HG02763 (cell line): ENCODE results near the gene PLA2G4E.

Source experiments
- ATAC-seq: cut with Tn5 transposase; IDR thresholded peaks from one replicate; pipeline ENCODE4 v1.9.1; 2021; ENCODE audit warnings: mild to moderate bottlenecking, moderate library complexity; ENCODE audit not compliant: unreplicated experiment

The PLA2G4E gene, protein sequence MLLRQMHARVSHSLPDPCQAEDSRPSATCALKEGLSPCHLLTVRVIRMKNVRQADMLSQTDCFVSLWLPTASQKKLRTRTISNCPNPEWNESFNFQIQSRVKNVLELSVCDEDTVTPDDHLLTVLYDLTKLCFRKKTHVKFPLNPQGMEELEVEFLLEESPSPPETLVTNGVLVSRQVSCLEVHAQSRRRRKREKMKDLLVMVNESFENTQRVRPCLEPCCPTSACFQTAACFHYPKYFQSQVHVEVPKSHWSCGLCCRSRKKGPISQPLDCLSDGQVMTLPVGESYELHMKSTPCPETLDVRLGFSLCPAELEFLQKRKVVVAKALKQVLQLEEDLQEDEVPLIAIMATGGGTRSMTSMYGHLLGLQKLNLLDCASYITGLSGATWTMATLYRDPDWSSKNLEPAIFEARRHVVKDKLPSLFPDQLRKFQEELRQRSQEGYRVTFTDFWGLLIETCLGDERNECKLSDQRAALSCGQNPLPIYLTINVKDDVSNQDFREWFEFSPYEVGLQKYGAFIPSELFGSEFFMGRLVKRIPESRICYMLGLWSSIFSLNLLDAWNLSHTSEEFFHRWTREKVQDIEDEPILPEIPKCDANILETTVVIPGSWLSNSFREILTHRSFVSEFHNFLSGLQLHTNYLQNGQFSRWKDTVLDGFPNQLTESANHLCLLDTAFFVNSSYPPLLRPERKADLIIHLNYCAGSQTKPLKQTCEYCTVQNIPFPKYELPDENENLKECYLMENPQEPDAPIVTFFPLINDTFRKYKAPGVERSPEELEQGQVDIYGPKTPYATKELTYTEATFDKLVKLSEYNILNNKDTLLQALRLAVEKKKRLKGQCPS

DNA sequence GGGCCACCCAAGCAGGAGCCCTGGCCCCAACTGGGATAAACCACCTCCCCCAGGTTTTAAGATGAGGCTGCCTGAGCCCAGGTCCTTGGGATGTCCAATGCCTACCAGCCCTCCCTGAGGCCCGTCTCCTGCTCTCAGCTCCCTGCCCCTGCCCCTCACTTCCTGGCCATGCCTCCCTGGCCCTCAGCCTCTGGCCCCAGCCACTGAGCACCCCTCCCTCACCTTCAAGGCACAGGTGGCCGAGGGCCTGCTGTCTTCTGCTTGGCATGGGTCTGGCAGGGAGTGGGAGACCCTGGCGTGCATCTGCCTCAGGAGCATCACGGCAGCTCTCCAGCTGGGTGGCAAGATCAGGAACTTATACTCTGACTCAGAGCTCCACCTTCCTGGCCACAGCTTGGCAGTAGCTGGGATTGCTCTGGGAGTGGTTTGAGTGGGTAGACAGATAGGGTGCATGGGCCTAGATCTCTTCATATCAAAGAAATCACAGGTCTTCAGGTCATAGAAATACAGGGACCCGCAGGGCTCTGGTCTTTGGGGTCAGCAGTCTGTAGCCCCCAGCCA, at the start of gene PLA2G4E:
TSS of gene PLA2G4E (minus strand) at position 330 of the 561 bp plus-strand sequence. CDS start at position 318, 12 bp downstream.
- ATAC-seq: no peak

DNA sequence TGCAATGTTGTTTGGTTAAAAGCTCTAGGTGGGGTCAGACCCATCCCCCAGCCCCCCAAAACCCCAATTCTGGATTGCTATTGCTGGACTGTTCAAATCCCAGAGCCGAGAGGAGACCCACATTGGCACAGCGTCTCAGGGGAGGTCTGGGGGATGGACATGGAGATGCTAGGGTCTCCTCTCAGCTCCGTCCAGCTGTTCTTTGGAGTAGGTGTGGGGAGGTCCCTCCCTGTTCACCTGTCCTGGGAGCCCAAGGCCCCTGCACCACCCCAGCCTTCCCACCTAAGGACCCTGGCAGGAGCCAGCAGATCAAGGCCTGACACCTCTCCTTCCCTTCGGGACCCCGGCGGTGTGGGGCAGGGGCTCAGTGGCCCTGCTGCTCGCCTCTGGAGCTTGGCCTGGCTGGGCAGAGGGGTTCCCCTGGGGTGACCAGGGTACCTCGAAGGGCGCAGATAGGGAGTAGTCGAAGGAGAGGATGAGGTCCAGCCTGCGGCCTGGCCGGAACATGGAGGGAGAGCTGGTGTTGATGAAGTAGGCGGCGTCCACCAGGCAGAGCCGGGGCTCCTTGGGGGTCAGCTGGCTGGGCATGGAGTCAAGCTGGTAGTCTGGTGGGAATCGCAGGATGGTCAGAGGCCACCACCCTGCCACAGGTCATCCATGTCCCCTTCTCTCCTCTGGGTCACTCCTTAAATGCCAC, 49.6 kb upstream of the PLA2G4E start:
- ATAC-seq: no peak

DNA sequence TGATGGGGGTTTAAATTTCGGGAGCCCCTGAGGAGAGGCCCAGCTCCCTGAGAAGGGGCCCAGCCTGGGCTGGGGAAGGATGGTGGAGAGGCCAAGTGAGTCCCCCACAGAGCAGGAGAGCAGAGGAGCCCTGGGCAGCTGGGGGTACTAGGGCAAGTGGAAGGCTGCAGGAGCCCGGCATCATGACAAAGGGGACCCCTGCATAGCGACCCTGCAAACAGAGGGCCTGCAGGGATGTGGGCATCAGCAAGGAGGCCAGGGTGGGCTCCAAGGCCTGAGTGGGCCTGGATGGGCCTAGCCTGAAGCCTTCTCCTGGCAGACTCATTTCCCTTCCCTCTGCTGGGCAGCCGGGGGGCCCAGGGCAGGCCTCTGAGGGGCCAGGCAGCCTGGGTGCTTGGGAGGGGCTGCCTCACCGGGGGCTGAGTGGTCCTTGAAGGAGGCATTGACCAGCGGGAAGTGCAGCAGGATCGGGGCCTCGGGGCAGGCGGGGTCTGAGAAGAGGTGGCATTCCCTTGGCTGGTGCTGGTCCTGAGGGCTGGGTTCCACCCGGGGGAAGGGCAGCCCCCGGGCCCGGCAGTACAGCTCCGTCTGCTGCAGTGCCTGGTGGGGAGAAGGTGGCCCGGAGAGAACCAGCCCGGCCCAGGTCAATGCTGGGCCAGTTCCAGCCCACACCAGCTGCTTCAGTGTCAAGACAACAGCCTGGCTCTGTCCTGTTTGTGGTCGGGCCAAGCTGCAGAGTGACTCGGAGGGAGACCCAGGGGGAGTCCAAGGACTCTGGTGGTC, 48.8 kb upstream of the PLA2G4E start:
- ATAC-seq: no peak

DNA sequence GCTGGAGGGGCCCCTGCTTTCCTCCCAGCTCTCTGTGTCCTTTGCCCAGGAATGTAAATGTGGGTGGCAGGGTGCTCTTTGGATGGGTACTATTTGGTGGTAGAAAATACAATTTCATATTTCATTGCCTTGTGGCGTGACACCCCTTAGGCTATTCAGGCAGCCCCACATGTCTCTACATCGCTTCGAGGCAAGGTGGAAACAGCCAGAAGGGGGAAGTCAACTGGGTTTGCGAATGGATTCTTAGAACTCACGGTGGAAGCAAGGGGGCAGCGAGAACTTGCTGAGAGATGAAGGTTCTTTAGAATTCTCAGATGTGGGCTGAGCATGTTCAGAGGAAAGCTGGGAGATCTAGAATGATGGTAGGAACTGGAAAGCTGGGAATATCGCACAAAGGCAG, 48.2 kb upstream of the PLA2G4E start:
- ATAC-seq: no peak

DNA sequence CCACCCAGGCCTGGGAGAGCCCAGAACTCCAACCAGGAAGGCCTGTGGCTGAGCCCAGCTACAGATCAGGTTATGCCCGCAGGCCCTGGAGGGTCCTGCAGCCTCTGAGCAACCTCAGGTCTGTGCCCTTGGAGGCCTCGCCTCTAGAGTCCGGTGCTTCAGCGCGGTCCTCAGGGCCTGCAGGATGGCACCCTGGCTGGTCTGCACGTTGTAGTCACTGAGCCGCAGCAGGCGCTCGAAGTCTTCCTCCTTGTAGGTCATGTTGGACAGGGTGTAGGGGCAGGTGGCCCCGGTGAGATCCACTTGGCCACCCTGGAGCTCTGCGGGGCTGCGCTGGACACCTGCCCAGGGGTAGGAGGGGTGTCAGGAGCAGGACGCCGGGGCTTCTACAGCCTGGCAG, 47.8 kb upstream of the PLA2G4E start:
- no peak for ATAC-seq

DNA sequence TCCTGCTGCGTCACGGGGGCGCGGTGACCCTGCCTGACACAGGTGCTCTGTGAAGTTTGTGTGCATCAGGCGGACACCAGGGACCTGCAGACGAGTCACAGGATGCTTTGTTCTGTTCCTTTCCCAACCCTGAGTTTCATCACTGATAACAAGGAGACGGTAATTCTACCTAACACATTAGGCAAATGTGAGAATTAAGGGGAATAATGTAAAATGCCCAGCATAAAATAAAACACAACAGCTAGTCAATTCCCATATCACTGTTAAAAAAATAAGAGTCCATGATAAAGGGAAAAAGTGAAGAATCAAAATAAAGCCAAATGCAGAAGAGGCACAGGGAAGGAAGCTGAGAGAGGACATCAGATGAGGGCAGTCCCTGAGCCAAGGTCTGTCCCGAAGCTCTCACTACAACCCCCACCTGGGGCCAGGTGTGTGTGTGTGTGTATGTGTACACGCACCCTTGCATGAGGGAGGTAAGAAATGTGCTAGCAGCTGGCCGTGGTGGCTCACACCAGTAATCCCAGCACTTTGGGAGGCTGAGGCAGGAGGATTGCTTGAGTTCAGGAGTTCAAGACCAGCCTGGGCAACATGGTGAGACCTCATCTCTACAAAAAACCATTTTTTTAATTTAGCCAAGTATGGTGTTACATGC, 46.0 kb upstream of the PLA2G4E start:
- no peak for ATAC-seq

DNA sequence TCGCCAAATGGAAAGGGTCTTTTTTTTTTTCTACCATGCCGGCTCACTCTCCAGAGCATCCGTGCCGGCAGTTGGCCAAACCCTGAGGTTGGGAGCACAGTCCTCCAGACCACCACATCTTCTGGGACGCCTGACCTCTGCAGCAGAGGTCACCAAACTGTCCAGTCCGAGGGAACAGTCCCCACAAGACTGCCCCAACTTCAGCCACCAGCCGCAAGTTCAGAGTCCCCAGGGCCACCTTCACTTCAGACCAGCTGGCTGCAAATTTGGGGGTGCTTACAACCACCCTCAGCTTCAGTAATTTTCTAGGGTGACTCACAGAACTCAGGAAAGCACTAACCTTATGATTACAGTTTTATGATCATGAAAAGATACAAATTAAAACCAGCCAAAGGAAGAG, 44.6 kb upstream of the PLA2G4E start:
- ATAC-seq: no peak

DNA sequence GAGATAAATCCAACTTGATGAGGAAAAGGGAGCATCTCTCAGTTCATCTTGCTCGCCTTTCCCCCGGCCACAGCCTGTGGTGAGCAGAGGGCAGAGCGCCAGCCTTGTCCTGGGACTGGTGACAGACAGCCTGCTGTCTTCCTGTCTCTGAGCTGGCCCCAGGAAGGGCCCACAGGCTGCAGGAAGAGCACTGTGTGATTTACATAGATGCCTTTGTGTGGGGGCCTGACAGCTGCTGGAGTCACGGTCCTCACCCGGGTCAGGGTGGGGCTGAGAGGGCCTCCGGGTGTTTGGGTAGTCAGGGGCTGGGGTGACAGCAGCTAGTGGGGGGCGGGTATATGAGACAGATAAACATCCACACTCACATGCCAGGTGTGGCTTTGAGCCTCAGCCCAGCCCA, 44.2 kb upstream of the PLA2G4E start:
- ATAC-seq: no peak

DNA sequence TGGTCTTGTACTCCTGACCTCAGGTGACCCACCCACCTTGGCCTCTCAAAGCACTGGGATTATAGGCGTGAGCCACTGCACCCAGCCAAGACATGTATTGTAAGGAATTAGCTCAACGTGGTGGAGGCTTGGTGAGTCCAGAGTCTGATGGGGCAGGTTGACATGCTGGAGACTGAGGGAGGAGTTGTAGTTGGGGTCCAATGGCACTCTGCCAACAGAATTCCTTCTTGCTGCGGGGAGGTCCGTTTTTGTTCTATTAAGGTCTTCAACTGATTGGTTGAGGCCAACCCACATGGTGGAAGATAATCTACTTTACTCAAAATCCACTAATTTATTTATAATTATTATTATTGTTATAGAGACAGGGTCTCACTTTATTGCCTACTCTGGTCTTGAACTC, 43.4 kb upstream of the PLA2G4E start:
- ATAC-seq: no peak

DNA sequence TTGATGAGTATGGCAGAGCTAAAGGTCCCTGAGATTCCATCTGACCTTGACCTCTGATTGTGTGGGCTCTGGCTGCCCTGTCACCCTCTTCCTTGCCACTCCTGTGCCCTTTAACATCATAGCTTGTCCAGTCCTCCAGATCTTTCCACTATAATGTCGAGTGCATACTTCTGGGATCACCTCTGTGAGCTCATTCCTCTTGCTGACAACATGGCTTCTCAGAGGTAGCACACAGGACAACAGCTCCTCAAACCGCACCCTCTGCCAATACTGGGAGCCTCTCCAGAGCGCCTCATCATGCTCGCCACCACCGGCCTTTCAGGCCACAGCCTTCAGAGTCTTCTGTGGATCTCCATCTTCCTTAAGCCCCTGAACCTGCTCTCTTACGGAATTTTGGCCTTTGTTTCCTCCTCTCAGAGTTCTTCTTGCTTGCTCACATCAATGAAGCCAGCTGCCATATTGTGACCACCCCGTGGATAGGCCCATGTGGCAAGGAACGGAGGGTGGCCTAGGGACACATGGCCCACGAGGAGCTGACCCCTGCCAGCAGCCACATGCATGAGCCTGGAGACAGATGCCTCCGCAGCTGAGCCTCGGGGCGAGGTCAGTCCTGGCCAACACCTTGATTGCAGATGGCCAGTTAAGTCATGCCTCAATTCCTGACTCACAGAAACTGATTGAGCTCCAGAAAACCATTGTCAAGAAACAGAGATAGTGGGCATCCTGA, 42.4 kb upstream of the PLA2G4E start:
- no peak for ATAC-seq

DNA sequence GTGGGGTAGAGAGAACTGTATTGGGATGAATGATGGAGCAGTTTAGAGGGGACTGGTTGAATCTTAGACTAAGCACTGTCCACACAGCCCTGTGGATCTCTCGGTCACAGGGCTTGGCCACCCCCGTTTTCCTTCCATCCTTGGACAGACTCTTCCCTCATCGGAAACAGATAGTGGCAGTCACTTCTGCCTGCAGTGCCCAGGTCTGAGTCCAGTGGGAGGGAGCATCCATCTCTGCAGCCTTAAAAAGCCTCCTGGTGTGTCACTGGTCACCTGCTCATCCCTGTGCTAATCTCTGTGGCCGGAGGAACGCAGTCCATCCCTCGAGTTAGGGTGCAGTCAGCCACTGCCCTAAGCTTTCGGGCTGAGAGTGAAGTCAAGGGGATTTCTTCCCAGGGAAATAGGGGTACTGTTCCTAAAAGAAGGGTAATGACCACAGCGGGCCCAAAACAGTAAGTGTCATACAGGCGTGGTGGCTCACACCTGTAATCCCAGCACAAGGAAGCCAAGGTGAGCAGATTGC, 41.5 kb upstream of the PLA2G4E start:
- ATAC-seq: no peak

DNA sequence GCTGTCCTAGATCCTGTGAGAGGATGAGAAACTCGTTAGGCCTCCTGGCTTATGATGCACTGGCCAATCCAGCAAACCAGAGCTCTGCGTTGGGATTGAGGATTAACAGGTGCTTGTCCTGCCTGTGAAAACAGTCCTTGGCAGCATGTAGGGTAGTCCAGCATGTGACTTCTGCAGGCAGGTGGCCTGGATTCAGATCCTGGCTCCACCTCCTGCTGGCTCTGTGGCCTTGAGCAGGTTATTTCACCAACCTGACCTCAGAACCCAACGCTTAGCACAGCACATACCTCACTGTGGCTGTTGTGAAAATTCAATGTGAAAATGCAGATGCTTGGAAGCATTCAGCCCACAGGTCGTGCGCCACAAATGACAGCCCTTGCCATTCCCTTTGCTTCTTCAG, 40.0 kb upstream of the PLA2G4E start:
- no peak for ATAC-seq

DNA sequence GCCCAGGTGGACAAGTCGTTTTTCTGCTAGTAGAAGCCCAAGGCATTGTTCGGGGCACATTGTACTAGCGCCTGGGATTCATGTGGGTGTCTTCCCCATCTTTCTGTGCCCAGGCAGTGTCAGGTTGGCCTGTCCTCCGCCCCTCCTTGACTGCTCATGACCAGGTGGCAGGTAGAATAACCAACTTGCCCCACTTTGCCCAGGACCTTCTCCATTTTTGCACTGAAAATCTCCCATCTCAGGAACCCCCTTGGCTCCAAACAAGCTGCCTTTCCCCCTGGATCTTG, 39.6 kb upstream of the PLA2G4E start:
- no peak for ATAC-seq

DNA sequence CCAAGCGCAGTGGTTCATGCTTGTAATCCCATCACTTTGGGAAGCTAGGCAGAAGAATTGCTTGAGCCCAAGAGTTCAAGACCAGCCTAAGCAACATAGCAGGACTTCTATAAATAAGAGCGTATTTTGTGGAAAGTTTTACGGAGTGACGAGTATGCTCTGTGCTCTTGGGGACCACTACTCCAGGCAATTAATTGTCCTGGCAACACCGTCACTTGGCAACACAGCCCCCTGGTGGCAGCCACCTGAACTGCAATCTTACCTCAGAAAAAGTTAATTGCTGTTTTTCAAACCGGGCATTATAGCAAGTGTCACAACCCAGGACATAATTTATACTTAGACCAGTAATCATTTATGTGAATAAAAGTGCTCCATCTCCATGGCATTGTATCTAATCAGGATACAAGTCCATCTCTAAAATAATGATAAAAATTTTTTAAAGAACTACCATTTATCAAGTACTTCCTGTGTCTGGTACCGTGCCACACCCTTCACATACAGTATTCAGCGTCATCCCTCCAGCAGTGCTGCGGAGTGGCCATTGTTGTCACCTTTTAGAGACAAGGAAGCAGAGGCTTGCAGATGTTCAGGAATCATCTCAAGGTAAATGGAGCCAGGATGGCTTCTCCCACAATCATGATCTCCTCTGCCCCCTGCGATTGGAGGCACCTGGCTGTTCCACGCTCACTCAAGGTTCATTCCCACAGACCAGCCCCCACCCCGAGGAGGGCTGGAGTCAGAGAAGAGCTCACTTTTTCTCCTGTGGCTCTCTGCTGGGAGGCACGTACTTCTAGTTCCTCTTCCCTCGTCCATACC, 39.0 kb upstream of the PLA2G4E start:
- no peak for ATAC-seq

DNA sequence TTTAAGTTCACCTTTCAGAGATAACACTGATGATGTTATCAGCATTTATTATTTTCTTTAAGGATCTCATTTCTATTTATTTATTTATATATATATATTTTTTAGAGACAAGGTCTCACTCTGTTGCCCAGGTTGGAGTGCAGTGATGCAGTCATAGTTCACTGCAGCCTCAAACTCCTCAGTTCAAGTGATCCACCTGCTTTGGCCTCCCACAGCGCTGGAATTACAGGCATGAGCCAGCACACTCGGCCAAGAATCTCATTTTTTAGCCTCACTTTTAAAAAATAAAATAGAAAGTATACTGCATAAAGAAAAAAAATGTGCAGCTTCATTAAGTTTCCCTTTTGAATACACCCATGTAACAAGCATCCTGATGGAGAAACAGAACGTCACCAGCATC, 37.9 kb upstream of the PLA2G4E start:
- no peak for ATAC-seq

DNA sequence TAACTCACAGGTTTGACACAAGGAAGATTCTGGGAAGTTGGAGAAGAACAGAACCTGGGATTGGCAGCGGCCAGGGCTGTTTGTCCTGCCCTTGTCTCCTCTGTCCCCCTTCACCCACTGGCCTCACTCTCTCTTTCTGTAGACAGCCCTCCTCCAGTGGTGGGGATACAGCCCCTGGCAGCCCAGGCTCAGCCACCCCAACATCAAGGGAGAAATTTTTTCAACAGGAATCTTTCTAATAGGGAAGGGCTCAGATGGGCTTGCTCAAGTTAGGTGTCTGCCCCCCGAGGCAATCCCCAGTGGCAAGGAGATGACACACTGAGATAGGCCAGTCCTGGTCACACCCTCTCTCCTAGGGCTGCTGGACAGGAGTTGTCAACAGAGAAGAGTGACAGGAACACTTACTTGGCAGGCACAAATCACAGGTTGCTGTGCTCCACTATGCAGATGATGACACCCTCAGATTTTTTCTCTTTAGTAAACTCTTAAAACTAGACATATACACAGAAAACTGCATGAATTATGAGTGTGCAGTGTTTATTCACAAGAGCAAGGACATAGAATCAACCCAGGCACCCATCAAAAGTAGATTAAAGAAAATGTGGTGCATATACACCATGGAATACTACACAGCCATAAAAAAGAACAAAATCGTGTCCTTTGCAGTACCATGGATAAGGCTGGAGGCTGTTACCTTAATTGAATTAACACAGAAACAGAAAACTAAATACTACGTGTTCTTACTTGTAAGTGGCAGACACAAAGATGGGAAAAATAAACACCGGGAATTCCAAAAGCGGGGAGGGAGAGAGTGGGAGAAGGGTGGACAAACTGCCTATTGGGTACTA, 37.2 kb upstream of the PLA2G4E start:
- no peak for ATAC-seq

DNA sequence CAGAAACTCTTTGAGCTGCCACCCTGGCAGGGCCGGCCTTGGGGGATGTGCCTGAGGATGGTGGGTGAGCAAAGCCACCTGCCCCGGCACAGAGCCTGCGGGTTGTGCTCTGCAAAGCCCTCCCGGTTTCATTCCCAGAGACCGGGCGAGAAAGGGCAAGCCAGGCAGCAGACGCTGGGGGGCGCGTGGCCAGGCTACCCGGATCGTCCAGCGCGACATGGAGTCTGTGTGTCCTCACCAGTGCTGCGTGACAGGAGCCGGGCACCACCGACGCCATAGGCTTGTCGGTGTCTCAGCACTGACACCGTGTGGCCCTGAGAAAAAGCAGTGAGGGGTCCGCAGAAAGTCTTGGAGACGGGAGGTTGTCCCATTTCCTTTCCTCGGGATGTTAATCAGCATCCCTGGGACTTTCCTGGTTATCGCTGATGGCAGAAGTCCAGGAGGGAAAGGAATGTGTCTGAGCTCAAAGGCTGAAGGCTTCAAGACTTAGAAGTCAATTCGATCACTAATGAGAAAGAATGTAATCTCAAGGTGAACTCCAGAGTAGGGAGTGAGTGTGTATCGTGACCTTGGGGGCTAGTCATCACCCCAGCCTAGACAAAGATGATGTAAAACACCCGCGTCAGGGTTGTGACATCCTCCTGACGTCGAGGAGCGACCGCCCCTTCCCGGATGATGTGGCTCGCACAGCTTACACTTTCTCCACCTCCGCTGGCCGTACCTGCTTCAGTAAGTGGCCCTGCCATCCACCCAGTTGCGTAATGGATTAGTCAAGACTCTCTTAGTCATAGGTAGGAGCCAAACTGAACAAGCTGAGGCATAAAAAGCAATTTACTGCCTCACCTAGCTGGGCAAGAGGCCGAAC, 36.3 kb upstream of the PLA2G4E start:
- ATAC-seq: no peak
